GM12891 (cell line): ENCODE data around the gene TLCD4. TPM values are rescaled to one million over a fixed set of nuclear protein-coding genes. Genes with fewer than 3 reads are reported as not detected.

Experiments
- DNase-seq: peaks from one replicate; pipeline ENCODE4 v3.0.0; 2011; ENCODE audit warnings: low spot score; ENCODE audit not compliant: insufficient read length
- FAIRE-seq: peaks from 2 replicates; lab custom pipeline; 2011; peaks lifted over from hg19 to GRCh38; lab: Jason Lieb, UNC
- PAX5 ChIP-seq: IDR thresholded peaks from 2 replicates; pipeline ENCODE4 v1.6.1; 2011; ENCODE audit warnings: low read length, moderate library complexity, mild to moderate bottlenecking; ENCODE audit not compliant: insufficient read depth, severe bottlenecking
- POLR2A ChIP-seq: IDR thresholded peaks from 2 replicates; pipeline ENCODE4 v1.6.1; 2011; ENCODE audit warnings: low read depth, low read length, control low read depth
- POLR2AphosphoS5 ChIP-seq: IDR thresholded peaks from 2 replicates; pipeline ENCODE4 v1.6.1; 2011; ENCODE audit warnings: low read depth, low read length, control low read depth
- POU2F2 ChIP-seq: IDR thresholded peaks from 2 replicates; pipeline ENCODE4 v1.6.1; 2011; ENCODE audit warnings: low read depth, mild to moderate bottlenecking, control low read depth, low read length, moderate library complexity
- SPI1 ChIP-seq: IDR thresholded peaks from 2 replicates; pipeline ENCODE4 v1.6.1; 2011; ENCODE audit warnings: low read depth, low read length, control low read depth
- TAF1 ChIP-seq: IDR thresholded peaks from 2 replicates; pipeline ENCODE4 v1.6.1; 2011; ENCODE audit warnings: low read depth, low read length, control low read depth
- polyA plus RNA-seq: library from polyadenylated mRNA; unstranded; fragments of >200 nt; gene quantifications from one replicate; pipeline ENCODE4 v1.2.1, GENCODE V29; 2012; ENCODE audit warnings: low read depth, missing spikeins, inconsistent platforms; ENCODE audit not compliant: missing spikeins

TLCD4 gene, protein sequence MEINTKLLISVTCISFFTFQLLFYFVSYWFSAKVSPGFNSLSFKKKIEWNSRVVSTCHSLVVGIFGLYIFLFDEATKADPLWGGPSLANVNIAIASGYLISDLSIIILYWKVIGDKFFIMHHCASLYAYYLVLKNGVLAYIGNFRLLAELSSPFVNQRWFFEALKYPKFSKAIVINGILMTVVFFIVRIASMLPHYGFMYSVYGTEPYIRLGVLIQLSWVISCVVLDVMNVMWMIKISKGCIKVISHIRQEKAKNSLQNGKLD
- 0.01 TPM for polyA plus RNA-seq

DNA sequence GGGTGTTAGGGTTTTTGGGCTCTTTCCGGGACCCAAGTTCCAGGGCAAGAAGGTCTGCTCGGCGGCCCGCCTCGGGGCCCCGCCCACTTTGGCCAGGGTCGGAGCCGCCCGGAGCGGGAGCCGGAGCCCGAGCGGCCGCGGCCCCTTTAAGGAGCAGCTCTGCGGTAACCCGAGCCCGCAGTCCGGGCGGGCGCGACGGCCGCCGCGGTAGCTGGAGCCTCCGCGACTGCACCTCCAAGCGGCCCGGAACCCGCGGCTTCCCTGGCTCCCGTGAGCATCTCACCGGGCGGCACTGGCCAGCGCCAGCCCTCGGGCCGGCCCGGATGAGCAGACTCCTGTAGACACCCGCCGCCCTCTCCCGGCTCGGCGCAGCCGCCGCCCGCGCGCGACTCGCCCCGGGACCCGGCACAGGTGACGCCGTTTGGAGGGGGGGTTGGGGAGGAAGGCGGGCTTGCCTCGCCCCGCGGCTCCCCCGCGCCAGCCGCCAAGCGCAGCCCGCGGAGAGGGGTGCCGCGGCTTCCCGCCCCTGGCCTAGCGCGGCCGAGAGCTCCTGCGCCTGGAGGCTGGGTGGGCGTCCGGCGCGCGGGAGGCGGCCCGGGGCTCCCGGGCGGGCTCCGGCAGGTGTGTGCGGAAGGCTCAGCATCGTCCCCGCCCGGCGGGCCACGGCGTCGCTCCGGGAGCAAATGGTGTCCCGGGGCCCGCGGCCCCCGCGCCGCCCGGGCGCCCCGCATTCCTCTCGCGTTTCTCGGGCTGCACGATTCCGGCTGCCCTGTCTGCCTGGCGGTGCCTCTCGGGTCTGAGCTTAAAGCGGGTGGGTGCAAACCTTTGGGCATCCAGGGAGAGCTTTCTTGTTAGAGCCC lies at the start of gene TLCD4:
TSS of gene TLCD4 (plus strand) at position 149 of the 860 bp plus-strand sequence. CDS start 26,547 bp downstream, outside the sequence.
- no peak for TF ChIP-seq POLR2AphosphoS5
- peak; percentile 42 for DNase-seq
- no peak for FAIRE-seq

DNA sequence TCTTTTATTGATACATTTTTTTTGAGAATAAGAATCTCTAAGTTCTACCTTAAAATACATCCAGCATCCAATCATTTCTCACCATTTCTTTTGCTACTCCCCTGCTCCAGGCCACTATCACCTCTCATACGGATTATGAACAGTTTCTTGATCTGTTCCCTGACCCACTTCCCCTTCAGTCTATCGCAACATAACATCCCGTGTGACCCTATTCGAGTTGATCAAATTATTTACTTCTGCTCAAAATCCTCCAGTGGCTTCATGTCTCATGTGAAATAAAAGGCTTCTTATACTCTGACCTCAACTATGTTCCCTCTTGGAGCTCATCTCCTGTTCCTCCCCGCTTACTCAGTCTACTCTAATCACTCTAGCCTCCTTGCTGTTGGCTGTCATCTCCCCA lies 49.6 kb upstream of the TLCD4 start:
- FAIRE-seq (peak; percentile 28), DNase-seq (no peak)
- TF ChIP-seq POU2F2 (no peak), SPI1 (no peak), POLR2AphosphoS5 (no peak), PAX5 (no peak), POLR2A (no peak), TAF1 (no peak)

DNA sequence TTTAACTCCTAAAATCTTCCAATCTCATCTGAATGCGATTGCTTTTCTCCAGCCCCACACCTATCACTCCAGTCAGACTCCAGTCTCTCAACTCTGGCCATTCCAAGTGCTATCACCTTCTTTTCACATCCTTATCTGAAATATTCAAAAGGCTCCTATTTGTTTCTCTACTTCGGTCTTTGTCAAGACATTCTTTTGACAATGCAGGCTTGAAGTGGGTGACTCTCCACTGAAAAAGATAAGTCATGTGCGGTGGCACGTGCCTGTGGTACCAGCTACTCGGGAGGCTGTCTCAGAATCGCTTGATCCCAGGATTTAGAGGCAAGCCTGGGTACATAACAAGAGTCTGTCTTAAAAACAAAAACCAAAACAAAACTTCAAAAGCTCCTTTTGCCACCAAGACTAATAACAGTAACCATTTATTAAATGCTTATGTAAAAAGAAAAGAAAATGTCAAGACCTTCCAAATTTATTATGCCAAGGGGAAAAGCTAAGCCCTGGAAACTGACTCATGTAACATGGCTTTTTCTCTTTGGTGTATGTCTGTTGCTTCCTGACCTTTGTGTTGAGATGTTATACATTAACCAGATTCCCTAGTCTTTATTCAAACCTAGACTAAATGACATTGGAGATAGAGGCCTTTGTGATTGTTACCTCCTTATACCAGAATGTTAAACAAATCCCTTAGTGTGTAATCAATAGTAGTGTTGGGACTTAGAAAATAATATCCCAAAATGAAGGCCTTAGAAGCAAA lies 48.0 kb upstream of the TLCD4 start:
- TF ChIP-seq POU2F2 (no peak), SPI1 (no peak), POLR2A (no peak)
- DNase-seq (no peak), FAIRE-seq (no peak)

DNA sequence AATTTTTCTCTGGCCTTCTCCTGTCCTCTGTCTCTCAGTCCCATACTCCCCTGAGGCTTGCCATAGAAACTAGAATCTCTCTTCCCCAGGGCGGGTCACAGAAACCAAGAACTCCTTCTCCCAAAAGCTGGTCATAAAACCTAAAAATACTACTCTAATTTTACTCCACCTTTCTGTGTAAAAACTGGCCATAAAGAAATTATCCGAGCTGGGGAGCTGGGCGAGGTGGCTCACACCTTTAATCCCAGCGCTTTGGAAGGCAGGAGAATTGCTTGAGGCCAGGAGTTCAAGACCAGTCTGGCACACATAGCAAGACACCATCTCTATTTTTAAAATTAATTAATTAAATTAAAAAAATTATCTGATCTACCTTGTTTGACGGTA lies 47.5 kb upstream of the TLCD4 start:
- DNase-seq (no peak), FAIRE-seq (no peak)
- no peak for TF ChIP-seq TAF1
- no peak for TF ChIP-seq POU2F2
- no peak for TF ChIP-seq POLR2AphosphoS5
- no peak for TF ChIP-seq SPI1
- no peak for TF ChIP-seq PAX5
- TF ChIP-seq POLR2A: no peak

DNA sequence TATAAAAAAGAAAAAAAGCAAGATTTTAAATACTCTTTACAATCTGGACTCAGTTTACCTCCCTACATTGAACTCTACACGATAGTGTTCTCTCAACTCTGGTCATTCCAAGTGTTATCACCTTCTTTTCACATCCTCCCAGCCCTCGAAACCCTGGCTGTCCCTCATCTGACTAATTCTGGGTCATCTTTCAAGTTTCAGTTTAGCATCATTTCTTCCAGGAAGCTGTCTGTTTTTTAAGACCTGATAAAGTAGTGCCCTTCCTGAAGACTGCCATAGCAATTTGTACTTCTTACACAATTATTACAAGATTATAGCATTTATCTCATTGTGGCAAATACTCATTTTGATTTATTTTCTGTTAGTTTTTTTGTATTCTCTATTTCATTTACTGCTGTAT lies 45.6 kb upstream of the TLCD4 start:
- TF ChIP-seq PAX5 (no peak), POLR2A (no peak), TAF1 (no peak), SPI1 (no peak), POLR2AphosphoS5 (no peak), POU2F2 (no peak)
- FAIRE-seq (no peak), DNase-seq (no peak)

DNA sequence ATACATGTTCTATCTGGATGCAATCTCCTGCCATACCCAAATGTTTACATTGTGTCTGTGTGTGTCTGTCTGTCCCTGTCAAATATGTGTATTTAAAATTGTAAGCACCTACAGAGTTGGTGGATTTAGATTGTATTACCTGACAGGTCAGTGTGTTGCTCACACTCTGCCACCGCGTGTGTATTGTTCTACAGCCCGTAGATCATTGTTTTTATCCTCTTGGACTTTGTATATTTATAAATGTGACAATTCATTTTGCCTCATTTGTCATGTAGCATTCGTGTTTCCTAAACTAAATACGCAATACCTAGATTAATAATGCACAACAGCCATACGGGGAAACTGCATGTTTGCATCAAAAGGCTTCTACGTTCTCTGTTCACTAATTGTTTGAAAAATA lies 45.0 kb upstream of the TLCD4 start:
- DNase-seq (no peak), FAIRE-seq (peak; percentile 54)
- TF ChIP-seq SPI1 (no peak), PAX5 (no peak), POLR2AphosphoS5 (no peak), POU2F2 (no peak), TAF1 (no peak), POLR2A (no peak)

DNA sequence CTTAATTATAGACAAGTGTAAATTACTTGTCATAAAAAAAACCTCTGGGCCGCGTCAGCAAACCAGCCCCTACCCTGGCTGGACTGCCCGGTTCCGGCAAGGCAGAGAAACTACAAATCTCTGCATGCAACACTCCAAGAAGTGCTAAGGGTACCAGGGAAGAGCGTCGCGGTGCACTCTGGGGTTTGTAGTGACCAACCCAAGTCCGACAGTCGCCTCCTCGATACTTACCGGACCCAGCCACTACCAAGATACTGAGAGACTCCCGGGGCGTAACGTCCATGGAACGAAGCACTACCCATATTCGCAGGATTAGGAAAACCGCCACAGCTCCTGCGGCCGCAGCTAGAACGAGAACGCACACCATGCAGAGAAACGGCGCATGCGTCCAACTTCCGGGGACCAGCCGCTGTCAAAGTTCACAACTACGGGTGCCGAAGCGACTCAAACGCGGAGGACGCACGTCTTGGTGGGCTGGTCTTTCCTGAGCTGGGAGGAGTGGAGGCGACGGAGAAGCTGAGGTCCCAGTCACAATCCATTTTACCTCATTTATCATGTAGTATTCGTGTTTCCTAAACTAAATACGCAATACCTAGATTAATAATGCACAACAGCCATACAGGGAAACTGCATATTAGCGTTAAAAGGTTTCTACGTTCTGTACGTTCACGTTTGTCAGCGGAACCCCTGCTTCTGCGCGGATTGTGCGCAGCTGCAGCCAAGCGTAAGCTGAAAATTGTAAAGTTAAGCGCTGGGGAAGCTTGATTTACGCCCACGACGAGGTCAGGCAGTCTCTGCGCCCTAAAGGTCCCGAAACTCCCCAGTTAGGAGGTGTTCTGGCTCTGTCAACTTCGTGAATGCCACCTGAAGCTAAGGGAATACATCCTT lies 44.4 kb upstream of the TLCD4 start, which contains the start of gene ALG14:
TSS of gene ALG14 (minus strand) at position 420 of the 888 bp plus-strand sequence. CDS start at position 367, 53 bp downstream.
- FAIRE-seq (peak; percentile 96), DNase-seq (peak; percentile 62)
- 0 out of 2 replicates have a peak, but pooled peaks have one; percentile 14 for TF ChIP-seq POLR2AphosphoS5
- TF ChIP-seq POLR2A: no peak; the same call in 1 of the 2 replicates
- peak; percentile 34; the same call in 1 of the 2 replicates for TF ChIP-seq TAF1
- 0 out of 2 replicates have a peak, but pooled peaks have one; percentile 22 for TF ChIP-seq POU2F2

DNA sequence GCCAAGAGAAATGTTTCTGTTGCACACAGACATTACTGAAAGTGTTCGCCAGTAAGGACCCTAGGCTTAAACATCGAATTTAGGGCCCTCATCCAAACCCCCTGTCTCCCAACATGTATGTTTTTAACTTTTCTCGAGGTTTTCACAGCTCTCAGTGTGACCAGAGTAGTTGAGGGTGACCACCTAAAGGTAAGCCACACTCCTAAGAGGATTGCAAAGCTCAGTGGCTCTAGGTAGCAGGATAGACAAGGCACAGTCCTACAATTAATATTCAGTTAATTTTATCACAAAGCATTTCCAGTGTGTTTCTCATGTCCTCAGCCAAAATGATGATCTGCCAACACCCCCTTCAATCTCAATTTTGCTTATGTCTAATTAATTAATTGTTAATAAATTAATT lies 43.7 kb upstream of the TLCD4 start:
- no peak for DNase-seq
- TF ChIP-seq SPI1 (no peak), POU2F2 (no peak), TAF1 (no peak), POLR2A (no peak), POLR2AphosphoS5 (no peak), PAX5 (no peak)
- FAIRE-seq: no peak

DNA sequence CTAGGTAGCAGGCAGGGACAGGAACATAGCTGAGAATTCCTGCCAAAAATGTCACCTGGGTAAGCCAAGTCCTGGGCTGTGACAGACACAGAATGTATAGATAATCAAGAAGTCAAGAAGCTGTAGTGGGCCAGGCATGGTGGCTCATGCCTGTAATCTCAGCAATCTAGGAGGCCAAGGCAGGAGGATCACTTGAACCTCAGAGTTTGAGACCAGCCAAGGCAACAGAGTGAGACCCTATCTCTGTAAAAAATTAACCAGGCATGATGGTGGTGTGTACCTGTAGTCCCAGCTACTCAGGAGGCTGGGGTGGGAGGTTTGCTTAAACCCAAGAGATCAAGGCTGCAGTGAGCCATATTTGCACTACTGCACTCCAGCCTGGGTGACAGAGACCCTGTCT lies 41.1 kb upstream of the TLCD4 start:
- TF ChIP-seq POU2F2 (no peak), POLR2A (no peak), POLR2AphosphoS5 (no peak), SPI1 (no peak), PAX5 (no peak), TAF1 (no peak)
- no peak for FAIRE-seq
- DNase-seq: no peak
